GM20431 (cell line): ENCODE data around the gene PLN.

Source experiments
- in situ Hi-C: fragments of 300-500 bp; cut with MseI, MboI; formaldehyde crosslinking; loops from one replicate; pipeline ENCODE4 v1.15.0; 2020; ENCODE audit warnings: low sequenced_read_pairs; ENCODE audit not compliant: unreplicated experiment

The PLN gene

DNA sequence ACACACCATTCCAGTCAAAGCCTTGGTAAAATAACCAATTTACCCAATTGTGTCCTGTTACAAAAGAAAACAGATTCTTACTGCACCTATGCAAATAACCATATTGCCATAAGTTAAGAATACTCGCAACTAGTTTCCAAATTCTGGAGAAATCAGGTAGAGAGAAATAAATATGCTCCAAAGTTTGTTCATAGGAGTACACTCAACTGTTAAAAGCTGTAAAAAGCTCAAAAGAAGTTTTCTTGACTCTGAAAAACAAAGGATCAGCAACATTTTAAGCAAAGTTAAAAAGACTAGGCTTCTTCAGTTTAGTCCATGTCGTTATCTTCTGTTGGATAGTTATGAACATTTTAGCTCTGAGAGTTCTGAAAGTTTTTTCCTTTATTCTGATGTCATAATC is 55.3 kb downstream of the PLN start:
- in situ Hi-C loops: no loop called here

DNA sequence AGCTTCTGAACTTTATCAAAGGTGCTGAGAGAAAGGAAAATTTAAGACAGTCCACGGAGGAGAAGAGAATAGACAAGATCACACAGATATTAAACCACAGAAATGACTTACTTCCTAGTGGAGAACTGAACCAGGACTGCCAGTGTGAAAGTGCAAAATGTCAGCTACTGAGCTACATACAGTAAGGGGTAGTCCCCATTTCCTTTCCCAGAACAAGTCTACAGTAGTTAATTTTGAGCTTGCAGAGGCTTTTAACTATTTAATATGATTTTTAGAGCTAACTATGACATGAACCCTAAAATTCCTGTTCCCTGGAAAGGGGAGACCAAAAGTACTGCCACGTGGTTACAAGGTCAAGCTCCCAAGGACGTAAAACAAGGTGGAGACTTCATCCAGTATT is 58.2 kb downstream of the PLN start:
- in situ Hi-C loops: no loop called here

DNA sequence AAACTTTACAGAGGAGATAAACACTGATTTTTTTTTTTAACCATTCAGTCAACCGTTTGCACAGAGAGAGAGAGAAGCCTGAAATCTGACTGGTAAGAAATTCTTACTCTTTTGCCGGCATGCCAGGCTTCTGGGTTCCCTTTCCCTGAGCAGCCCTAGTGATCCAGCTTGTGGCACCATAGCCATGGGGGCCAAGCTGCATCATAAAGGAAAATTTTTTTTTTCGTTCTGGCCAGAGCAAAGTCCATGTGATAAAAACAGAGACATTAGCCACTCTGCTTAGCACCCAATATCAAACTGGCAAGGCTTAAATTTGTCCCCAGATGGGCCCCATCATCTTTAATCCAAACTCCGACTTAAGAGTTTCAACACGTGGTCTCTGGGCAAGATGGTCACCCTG is 58.8 kb downstream of the PLN start:
- in situ Hi-C loops: no loop called here
